VCaP (cell line): ENCODE results near the gene MTFMT.
A peak's percentile ranks its signal among the peaks of the same experiment; 100 is the strongest.
"Not testable (repeated sequence)": the region's sequence is repeated elsewhere in the genome, so short reads cannot be mapped to it uniquely, and the experiment has no call there.

Experiments used
- H3K27ac ChIP-seq: fragments of 450-650 bp; 2 replicates; pipeline ENCODE4 v1.5.1; 2017
- CTCF ChIP-seq: fragments of 450-650 bp; conservative IDR thresholded peaks from 2 replicates; pipeline ENCODE4 v1.5.1; 2017; ENCODE audit warnings: mild to moderate bottlenecking, moderate library complexity

MTFMT gene

DNA sequence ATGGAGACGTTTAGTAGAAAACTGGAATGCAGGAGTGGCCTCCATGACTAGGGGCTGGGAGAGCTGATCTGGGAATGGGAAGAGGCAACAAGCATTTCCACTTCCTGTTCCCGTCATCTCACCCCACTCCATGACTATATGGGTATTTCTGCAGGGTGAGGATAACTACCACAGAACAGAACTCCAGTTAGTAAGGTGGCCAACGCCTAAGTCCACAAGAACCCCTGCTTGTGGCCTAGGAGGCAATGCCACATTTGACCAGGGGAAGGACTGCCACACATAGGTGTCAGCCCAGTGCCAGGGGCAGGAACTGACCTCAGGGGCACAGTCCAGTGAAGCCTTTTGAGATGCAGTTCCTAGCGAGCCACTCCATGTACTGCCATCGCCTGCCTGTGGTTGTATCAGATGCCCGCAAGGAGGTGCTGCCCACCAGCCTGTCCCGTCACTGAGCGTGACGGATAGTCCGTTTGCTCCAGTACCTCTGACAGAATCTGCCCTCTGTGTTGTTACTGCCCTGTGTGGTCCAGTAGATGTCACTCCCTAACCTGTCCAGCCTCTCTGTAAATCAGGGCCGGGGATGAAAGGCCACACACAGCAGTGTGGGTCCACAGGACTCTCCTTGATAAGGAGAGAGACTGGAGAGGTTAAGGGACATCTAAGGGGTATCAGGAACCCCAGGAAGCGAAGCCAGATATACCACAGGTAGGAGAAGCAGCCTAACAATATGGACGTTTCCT lies 3.5 kb upstream of the MTFMT start:
- peak; percentile 84 for TF ChIP-seq CTCF
- peak overlapping the region; percentile 24 for H3K27ac ChIP-seq

DNA sequence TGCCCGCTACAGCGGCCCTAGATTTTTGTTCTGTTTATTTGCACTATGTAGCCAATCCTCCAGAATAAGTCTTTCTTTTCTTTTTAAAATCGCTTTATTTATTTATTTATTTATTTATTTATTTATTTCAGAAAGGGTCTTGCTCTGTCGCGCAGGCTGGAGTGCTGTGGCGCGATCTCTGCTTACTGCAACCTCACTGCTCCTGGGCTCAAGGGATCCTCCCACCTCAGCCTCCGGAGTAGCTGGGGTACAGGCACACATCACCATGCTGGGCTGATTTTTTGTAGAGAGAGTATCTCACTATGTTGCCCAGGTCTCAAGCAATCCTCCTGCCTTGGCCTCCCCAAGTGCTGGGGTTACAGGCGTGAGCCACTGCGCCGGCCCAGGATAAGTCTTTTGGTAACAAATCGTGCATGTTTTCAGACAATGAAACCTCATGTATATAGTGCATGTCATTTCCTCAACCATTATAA lies 333 bp upstream of the MTFMT start:
- H3K27ac ChIP-seq = peak overlapping the region; percentile 85; the same call in 1 of the 2 replicates
- TF ChIP-seq CTCF = no peak

- H3K27ac ChIP-seq = peak overlapping the region; percentile 85
- no peak for TF ChIP-seq CTCF
These were observed 1.1 kb downstream of the MTFMT start for GRCh38 chr15:65028338-65028737.

DNA sequence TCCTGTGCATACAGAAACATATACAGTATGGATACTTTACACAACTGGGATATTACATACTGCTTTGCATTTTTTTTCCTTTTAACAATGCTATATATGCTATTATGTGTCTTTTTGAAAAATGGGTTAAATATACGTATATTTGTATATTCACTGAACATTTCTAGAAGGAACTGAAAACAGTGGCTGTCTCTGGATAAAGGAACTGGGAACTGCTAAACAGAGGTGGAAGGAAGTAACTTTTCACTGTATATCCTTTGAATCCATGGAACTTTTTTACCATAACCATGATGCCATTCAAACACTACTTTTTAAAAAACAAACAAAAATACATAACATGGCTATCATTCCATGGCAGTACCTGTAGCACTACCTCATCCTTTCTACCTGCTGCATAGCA lies 1.8 kb downstream of the MTFMT start:
- H3K27ac ChIP-seq = no peak overlapping the region
- no peak for TF ChIP-seq CTCF

GRCh38 chr15:65026756-65027155 lies 2.7 kb downstream of the MTFMT start:
- H3K27ac ChIP-seq = no peak overlapping the region
- TF ChIP-seq CTCF = no peak

DNA sequence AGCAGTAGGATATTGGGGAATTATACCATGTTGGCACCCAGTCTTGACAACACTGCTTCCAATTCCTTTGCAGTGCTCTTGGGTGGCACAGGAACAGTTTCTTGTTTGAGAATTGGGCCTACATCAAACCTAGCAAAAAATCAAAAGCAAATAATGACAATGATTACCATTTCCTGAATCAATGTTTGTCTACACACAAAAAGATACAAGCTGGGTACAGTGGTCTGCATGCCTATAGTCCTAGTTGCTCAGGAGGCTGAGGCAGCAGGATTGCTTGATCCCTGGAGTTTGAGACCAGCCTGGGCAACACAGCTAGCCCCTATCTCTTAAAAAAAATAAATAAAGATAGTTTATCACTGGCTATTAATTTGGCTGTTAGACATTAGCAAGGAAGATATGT lies 8.0 kb downstream of the MTFMT start:
- H3K27ac ChIP-seq = peak overlapping the region; percentile 81
- no peak for TF ChIP-seq CTCF

- TF ChIP-seq CTCF = no peak
- H3K27ac ChIP-seq = peak overlapping the region; percentile 81
These were observed 9.0 kb downstream of the MTFMT start for GRCh38 chr15:65020419-65020818.

DNA sequence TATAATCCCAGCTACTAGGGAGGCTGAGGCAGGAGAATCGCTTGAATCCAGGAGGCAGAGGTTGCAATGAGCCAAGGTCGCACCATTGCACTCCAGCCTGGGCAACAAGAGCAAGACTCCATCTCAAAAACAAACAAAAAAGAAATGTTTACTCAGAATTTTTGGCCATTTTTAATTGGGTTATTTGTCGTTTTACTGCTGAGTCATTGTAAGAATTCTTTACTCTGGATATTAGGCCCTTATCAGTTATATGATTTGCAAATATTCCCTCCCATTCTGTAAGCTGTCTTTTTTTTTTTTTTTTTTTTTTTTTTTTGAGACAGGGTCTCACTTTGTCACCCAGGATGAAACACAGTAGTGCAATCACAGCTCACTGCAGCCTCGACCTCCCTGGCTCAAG lies 18.2 kb downstream of the MTFMT start:
- H3K27ac ChIP-seq = not testable (repeated sequence)
